Fibroblast of mammary gland (primary cell): ENCODE results near the gene CREB3L1.
A peak's percentile ranks its signal among the peaks of the same experiment; 100 is the strongest.

Experiments used
- DNase-seq: peaks from one replicate; pipeline ENCODE4 v3.0.0-alpha.2; 2010; ENCODE audit warnings: low read depth
- H3K4me3 ChIP-seq: 2 replicates; pipeline ENCODE4 v1.5.1; 2011; ENCODE audit warnings: low read depth, mild to moderate bottlenecking, low read length, moderate library complexity; ENCODE audit not compliant: control insufficient read depth
- CTCF ChIP-seq: conservative IDR thresholded peaks from 2 replicates; pipeline ENCODE4 v1.5.1; 2011; ENCODE audit warnings: low read depth, low read length, inconsistent platforms; ENCODE audit not compliant: control insufficient read depth, insufficient read depth

Gene CREB3L1

GRCh38 chr11:46277622-46278386, at the start of gene CREB3L1:
Gene CREB3L1 (plus strand): TSS chr11:46277662. CDS start chr11:46278112, 450 bp downstream.
- peak within 1 kb of the TSS; percentile 97 for H3K4me3 ChIP-seq
- TF ChIP-seq CTCF = no peak

GRCh38 chr11:46229230-46229629, 48.2 kb upstream of the CREB3L1 start:
- no peak for DNase-seq

More at GRCh38 chr11:46277622-46278386, at the start of gene CREB3L1:
- DNase-seq = peak; percentile 24

GRCh38 chr11:46234311-46234710, 43.2 kb upstream of the CREB3L1 start:
- DNase-seq = no peak
- no peak overlapping the region for H3K4me3 ChIP-seq
- TF ChIP-seq CTCF = no peak

More at GRCh38 chr11:46229230-46229629, 48.2 kb upstream of the CREB3L1 start:
- no peak for TF ChIP-seq CTCF
- H3K4me3 ChIP-seq = no peak overlapping the region

- peak; percentile 47 for DNase-seq
- H3K4me3 ChIP-seq = no peak overlapping the region
- TF ChIP-seq CTCF = peak; percentile 15
These were observed 41.4 kb upstream of the CREB3L1 start for GRCh38 chr11:46235777-46236688.

GRCh38 chr11:46236918-46237247, 40.6 kb upstream of the CREB3L1 start:
- TF ChIP-seq CTCF = no peak
- no peak for DNase-seq
- no peak overlapping the region for H3K4me3 ChIP-seq

- H3K4me3 ChIP-seq = peak overlapping the region; percentile 55
These were observed 40.0 kb upstream of the CREB3L1 start for GRCh38 chr11:46237248-46238077.

More at GRCh38 chr11:46237248-46238077, 40.0 kb upstream of the CREB3L1 start:
- peak; percentile 94 for DNase-seq
- no peak for TF ChIP-seq CTCF
